HepG2 (cell line): ENCODE data around the gene OR52N1. TPM values are rescaled to one million over a fixed set of nuclear protein-coding genes. Genes with fewer than 3 reads are reported as not detected.

Experiments
- ATAC-seq: fragments of 200-7000 bp; cut with Tn5 transposase; 3 replicates; pipeline ENCODE4 v1.9.1; 2020; ENCODE audit warnings: mild to moderate bottlenecking, moderate library complexity
- BruUV-seq: library from RNA; stranded (reverse); fragments of 400-500 nt; replicated peaks from 2 replicates; lab custom pipeline; 2021; lab: Mats Ljungman, UMichigan
- CTCF ChIA-PET: fragments of 300-600 bp; formaldehyde crosslinking; extraction: SDS; loops from one replicate; lab custom pipeline; 2021; ENCODE audit warnings: low total read pairs, inconsistent platforms, low intra/inter-chr PET ratio; lab: Yijun Ruan, JAX
- POLR2A ChIA-PET: fragments of 350-600 bp; sonication (Branson Sonifier 250); formaldehyde crosslinking; loops from one replicate; lab custom pipeline; 2020; ENCODE audit warnings: antibody characterized with exemption, inconsistent platforms; lab: Yijun Ruan, JAX
- DNase-seq: peaks from one replicate; pipeline ENCODE4 v3.0.0-alpha.2; 2015; ENCODE audit warnings: low spot score
- FAIRE-seq: peaks from 3 replicates; lab custom pipeline; 2011; peaks lifted over from hg19 to GRCh38; lab: Jason Lieb, UNC
- H2AFZ ChIP-seq: one replicate; pipeline ENCODE4 v1.6.1; 2011; ENCODE audit warnings: low read length, inconsistent platforms
- H3K27ac ChIP-seq: fragments of 300-600 bp; 3 replicates; pipeline ENCODE4 v1.8.0; 2011; ENCODE audit warnings: mixed run types, mild to moderate bottlenecking, mixed read lengths, low read length, inconsistent platforms; ENCODE audit not compliant: insufficient read depth; ENCODE audit errors: extremely low read length
- H3K27me3 ChIP-seq, 2 experiments: fragments of 200-600 bp in 1 of 2; 2 replicates in 1 of 2; 3 replicates in 1 of 2; pipeline versions ENCODE4 v1.6.0 to v1.8.0; 2011; ENCODE audit warnings: low read length in 2 of 2, mild to moderate bottlenecking in 2 of 2, moderate library complexity in 2 of 2, inconsistent platforms in 1 of 2; ENCODE audit not compliant: insufficient read depth in 2 of 2, control insufficient read depth in 1 of 2
- H3K36me3 ChIP-seq, 2 experiments: fragments of 200-600 bp in 1 of 2; replicated peaks in 1 of 2; 2 replicates in 1 of 2; 3 replicates in 1 of 2; pipeline versions ENCODE4 v1.5.1 to v1.8.0; 2011; ENCODE audit warnings: low read length in 2 of 2, inconsistent platforms in 1 of 2; ENCODE audit not compliant: insufficient read depth in 2 of 2, control insufficient read depth in 1 of 2
- H3K4me1 ChIP-seq: 2 replicates; pipeline ENCODE4 v1.5.1; 2012; ENCODE audit warnings: low read length, inconsistent platforms; ENCODE audit not compliant: insufficient read depth
- H3K4me2 ChIP-seq: 2 replicates; pipeline ENCODE4 v1.6.0; 2011; ENCODE audit warnings: low read depth, low read length, inconsistent platforms
- H3K4me3 ChIP-seq, 3 experiments: fragments of 200-600 bp in 1 of 3; sonication (generic), shearing (Covaris generic) in 1 of 3; replicated peaks in 1 of 3; 2 replicates each; pipeline ENCODE4 v1.5.1; 2011 to 2016; ENCODE audit warnings: low read length in 3 of 3, inconsistent platforms in 2 of 3, low read depth in 2 of 3, mild to moderate bottlenecking in 2 of 3, control low read depth in 1 of 3, mixed read lengths in 1 of 3; ENCODE audit not compliant: insufficient read depth in 1 of 3
- H3K79me2 ChIP-seq: one replicate; pipeline ENCODE4 v1.6.1; 2011; ENCODE audit warnings: low read length, inconsistent platforms; ENCODE audit not compliant: insufficient read depth
- H3K9ac ChIP-seq: 2 replicates; pipeline ENCODE4 v1.6.0; 2011; ENCODE audit warnings: mild to moderate bottlenecking, low read depth, low read length, inconsistent platforms; ENCODE audit not compliant: insufficient read depth
- H3K9me3 ChIP-seq: 2 replicates; pipeline ENCODE4 v1.5.1; 2012; ENCODE audit warnings: mild to moderate bottlenecking, low read length
- H4K20me1 ChIP-seq: 2 replicates; pipeline ENCODE4 v1.6.0; 2011; ENCODE audit warnings: inconsistent platforms, mild to moderate bottlenecking, low read length, moderate library complexity; ENCODE audit not compliant: insufficient read depth
- ADNP ChIP-seq: sonication (generic); formaldehyde crosslinking; IDR thresholded peaks from 2 replicates; pipeline ENCODE4 v1.4.0; 2020; ENCODE audit warnings: missing genetic modification reagents
- CREB3 ChIP-seq: sonication (generic); formaldehyde crosslinking; IDR thresholded peaks from 2 replicates; pipeline ENCODE4 v1.5.0; 2020; ENCODE audit warnings: missing genetic modification reagents
- KDM4B ChIP-seq: sonication (generic); formaldehyde crosslinking; IDR thresholded peaks from 2 replicates; pipeline ENCODE4 v1.4.0; 2020; ENCODE audit warnings: missing genetic modification reagents
- KMT2A ChIP-seq: sonication (generic); formaldehyde crosslinking; IDR thresholded peaks from 2 replicates; pipeline ENCODE4 v1.4.0; 2020; ENCODE audit warnings: missing genetic modification reagents
- MAFF ChIP-seq: IDR thresholded peaks from 2 replicates; pipeline ENCODE4 v1.6.1; 2011; ENCODE audit warnings: low read depth, low read length, improper control_type of control experiment
- MAFK ChIP-seq, 2 experiments: IDR thresholded peaks in 1 of 2; conservative IDR thresholded peaks in 1 of 2; 2 replicates each; pipeline ENCODE4 v1.6.1; 2011; ENCODE audit warnings: improper control_type of control experiment in 2 of 2, low read length in 2 of 2
- NR2F2 ChIP-seq: IDR thresholded peaks from 2 replicates; pipeline ENCODE4 v1.6.1; 2012; ENCODE audit warnings: low read depth, inconsistent platforms, borderline replicate concordance
- PAF1 ChIP-seq: IDR thresholded peaks from 2 replicates; pipeline ENCODE4 v1.6.1; 2016; ENCODE audit warnings: missing genetic modification reagents, missing compliant biosample characterization
- RELA ChIP-seq: sonication (generic); formaldehyde crosslinking; IDR thresholded peaks from 2 replicates; pipeline ENCODE4 v1.4.0; 2020; ENCODE audit warnings: missing genetic modification reagents
- SAP130 ChIP-seq: IDR thresholded peaks from 2 replicates; pipeline ENCODE4 v1.6.1; 2016; ENCODE audit warnings: low read depth
- ZBTB7A ChIP-seq: sonication (generic); formaldehyde crosslinking; IDR thresholded peaks from 2 replicates; pipeline ENCODE4 v1.8.0; 2022; ENCODE audit warnings: mild to moderate bottlenecking, missing genetic modification reagents
- ZNF574 ChIP-seq: sonication (generic); formaldehyde crosslinking; IDR thresholded peaks from 2 replicates; pipeline ENCODE4 v1.4.0; 2020; ENCODE audit warnings: missing genetic modification reagents
- ZNF788 ChIP-seq: sonication (generic); formaldehyde crosslinking; IDR thresholded peaks from 2 replicates; pipeline ENCODE4 v1.5.0; 2020; ENCODE audit warnings: mild to moderate bottlenecking, missing genetic modification reagents, borderline replicate concordance
- WGBS: methylation state at CpG from one replicate; pipeline ENCODE4 v1.1.6; 2017; ENCODE audit warnings: low lambda C conversion rate; 5-methylcytosine and 5-hydroxymethylcytosine counted together
- in situ Hi-C: cut with HindIII; loops from 2 replicates; pipeline ENCODE4 v1.10.0; 2017; ENCODE audit warnings: low pct_unique_long_range_greater_than_20kb; ENCODE audit not compliant: extremely low pct_ligation_motif_present
- intact Hi-C: fragments of 100-400 bp; cut with micrococcal nuclease; formaldehyde crosslinking; loops from one replicate; pipeline ENCODE4 v1.10.0; 2022; ENCODE audit not compliant: unreplicated experiment
- polyA plus RNA-seq, 8 experiments: library from polyadenylated mRNA; depleted of rRNA in 3 of 8; stranded (reverse) in 7 of 8; unstranded in 1 of 8; fragments of >200 nt; fragmentation: Illumina TruSeq in 4 of 8; extraction: Trizol in 4 of 8; gene quantifications; 2 replicates each; pipeline versions ENCODE4 v1.2.1 to v1.2.3, GENCODE V29; 2011 to 2016; ENCODE audit warnings: low read depth in 4 of 8, missing spikeins in 1 of 8, mixed read lengths in 1 of 8; ENCODE audit not compliant: insufficient read depth in 1 of 8
- total RNA-seq, 5 experiments: library from RNA; depleted of rRNA; stranded (reverse); fragments of >200 nt; fragmentation: Illumina TruSeq; extraction: Trizol; gene quantifications; 2 replicates each; pipeline ENCODE4 v1.2.3, GENCODE V29; 2016; ENCODE audit warnings: low read depth in 1 of 5

Gene OR52N1
- total and polyA plus RNA-seq, 2 of the 13 experiments (the other 11 are each of a cell fraction or from before 2014, with no cell fraction given), result not detected

- no peak for TF ChIP-seq CREB3 (CRISPR knock-in tag)
- TF ChIP-seq ZNF574 (CRISPR knock-in tag), result no peak
- no peak for TF ChIP-seq RELA (CRISPR knock-in tag)
- TF ChIP-seq KMT2A (CRISPR knock-in tag), result no peak
These were observed 37.1 kb downstream of the OR52N1 start, which contains the start of gene OR52N4 (continued) for GRCh38 chr11:5753943-5754342.

GRCh38 chr11:5749836-5750235, 41.2 kb downstream of the OR52N1 start:
- no peaks in the 10 kb centered on the region for H3K36me3 ChIP-seq
- H3K9ac ChIP-seq, result no peak overlapping the region
- no peak for FAIRE-seq
- TF ChIP-seq ADNP (CRISPR knock-in tag), result no peak
- no peak for TF ChIP-seq PAF1 (CRISPR knock-in tag)
- no peak for TF ChIP-seq ZBTB7A (CRISPR knock-in tag)
- no peak for TF ChIP-seq SAP130 (CRISPR knock-in tag)
- TF ChIP-seq KDM4B (CRISPR knock-in tag), result no peak
- 0 out of 2 replicates have a peak, but pooled peaks have one; percentile 23 for TF ChIP-seq MAFF
- TF ChIP-seq ZNF788 (CRISPR knock-in tag), result no peak
- TF ChIP-seq MAFK (conservative IDR thresholded peaks at IDR 0.05 in 1 of 2, IDR thresholded peaks at IDR 0.05 in 1 of 2; ENCODE audit: low read length in 2 of 2), result peak; percentile 56 to 69
- TF ChIP-seq NR2F2, result no peak
- H4K20me1 ChIP-seq, result no peaks in the 10 kb centered on the region; the same call in 1 of the 2 replicates
- H3K4me3 ChIP-seq, result no peak overlapping the region
- H3K27ac ChIP-seq, result no peak overlapping the region
- WGBS, result 0% methylated on average over 3 of the region's 3 CpGs
- no peak for DNase-seq
- H3K79me2 ChIP-seq, result no peaks in the 10 kb centered on the region
- no peak overlapping the region for H2AFZ ChIP-seq
- ATAC-seq, result no peak
- no peaks in the 10 kb centered on the region for H3K4me1 ChIP-seq
- no peaks in the 10 kb centered on the region for H3K27me3 ChIP-seq
- ChIA-PET POLR2A (no interaction called here), CTCF (no interaction called here)
- H3K4me2 ChIP-seq, result no peak overlapping the region
- in situ Hi-C loops (no loop called here), intact Hi-C loops (no loop called here)
- H3K9me3 ChIP-seq, result no peaks in the 10 kb centered on the region
- BruUV-seq, result no TSS peak
